Glutamatergic neuron (in vitro differentiated cells): ENCODE results near the gene FOXO1. TPM values are rescaled to one million over a fixed set of nuclear protein-coding genes. Genes with fewer than 3 reads are reported as not detected.

ENCODE experiments used
- DNase-seq: peaks from one replicate; pipeline ENCODE4 v3.0.0; 2022
- H3K27ac Mint-ChIP-seq: one replicate; pipeline ENCODE4 v1.8.0; 2020; ENCODE audit warnings: mild to moderate bottlenecking, mixed read lengths, inconsistent platforms; ENCODE audit not compliant: unreplicated experiment
- H3K27me3 Mint-ChIP-seq: one replicate; pipeline ENCODE4 v1.8.0; 2020; ENCODE audit warnings: mild to moderate bottlenecking, moderate library complexity, mixed read lengths, inconsistent platforms; ENCODE audit not compliant: unreplicated experiment
- H3K36me3 Mint-ChIP-seq: one replicate; pipeline ENCODE4 v1.8.0; 2020; ENCODE audit warnings: mild to moderate bottlenecking, mixed read lengths, inconsistent platforms; ENCODE audit not compliant: unreplicated experiment
- H3K4me1 Mint-ChIP-seq: one replicate; pipeline ENCODE4 v1.8.0; 2020; ENCODE audit warnings: mild to moderate bottlenecking, low read depth, mixed read lengths, inconsistent platforms; ENCODE audit not compliant: unreplicated experiment
- H3K4me3 Mint-ChIP-seq: one replicate; pipeline ENCODE4 v1.8.0; 2020; ENCODE audit warnings: mild to moderate bottlenecking, mixed read lengths, inconsistent platforms; ENCODE audit not compliant: unreplicated experiment
- H3K9me3 Mint-ChIP-seq: one replicate; pipeline ENCODE4 v1.8.0; 2020; ENCODE audit warnings: mild to moderate bottlenecking, moderate library complexity, mixed read lengths, inconsistent platforms; ENCODE audit not compliant: unreplicated experiment
- total RNA-seq: library from RNA; stranded (reverse); fragmentation: NEBNext Ultra II Directional; extraction: Animal tissue kit (Norgen Biotek cat#: 25700); gene quantifications from one replicate; pipeline ENCODE4 v1.2.1, GENCODE V29; 2021; ENCODE audit not compliant: unreplicated experiment
- TF ChIP-seq, protein P1 (sequence below): fragments of 200-600 bp; sonication (generic); IDR thresholded peaks from one replicate; pipeline ENCODE4 v1.5.0; 2021; ENCODE audit not compliant: partially characterized antibody, unreplicated experiment

The FOXO1 gene
- total RNA-seq, 1 donor from 2014 or later: 1.4 TPM

DNA sequence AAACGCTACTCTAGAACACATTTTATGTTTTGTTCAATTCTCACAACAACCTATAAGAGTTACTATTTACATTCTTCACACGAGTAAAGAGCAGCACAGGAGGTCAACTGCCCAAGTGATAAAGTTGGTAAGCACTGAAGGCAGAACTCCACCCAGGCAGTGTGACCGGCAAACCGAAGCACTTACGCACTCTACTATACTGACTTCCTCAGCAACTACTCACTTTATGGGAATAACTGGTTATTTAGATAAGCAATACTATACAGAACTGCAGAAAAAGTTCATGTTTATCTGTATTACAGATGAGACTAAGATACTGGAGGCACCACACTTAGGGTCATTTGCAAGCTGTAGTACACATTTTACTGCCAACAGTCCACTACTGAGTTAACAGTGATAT, 28.8 kb downstream of the FOXO1 start:
- Mint-ChIP-seq H3K27me3 (peaks cover 2% of the 10 kb centered on the region), H3K9me3 (peaks cover 2% of the 10 kb centered on the region), H3K4me3 (no peak overlapping the region), H3K36me3 (no peaks in the 10 kb centered on the region), H3K4me1 (no peaks in the 10 kb centered on the region), H3K27ac (no peak overlapping the region)
- no peak for DNase-seq
- TF ChIP-seq, protein P1, sequence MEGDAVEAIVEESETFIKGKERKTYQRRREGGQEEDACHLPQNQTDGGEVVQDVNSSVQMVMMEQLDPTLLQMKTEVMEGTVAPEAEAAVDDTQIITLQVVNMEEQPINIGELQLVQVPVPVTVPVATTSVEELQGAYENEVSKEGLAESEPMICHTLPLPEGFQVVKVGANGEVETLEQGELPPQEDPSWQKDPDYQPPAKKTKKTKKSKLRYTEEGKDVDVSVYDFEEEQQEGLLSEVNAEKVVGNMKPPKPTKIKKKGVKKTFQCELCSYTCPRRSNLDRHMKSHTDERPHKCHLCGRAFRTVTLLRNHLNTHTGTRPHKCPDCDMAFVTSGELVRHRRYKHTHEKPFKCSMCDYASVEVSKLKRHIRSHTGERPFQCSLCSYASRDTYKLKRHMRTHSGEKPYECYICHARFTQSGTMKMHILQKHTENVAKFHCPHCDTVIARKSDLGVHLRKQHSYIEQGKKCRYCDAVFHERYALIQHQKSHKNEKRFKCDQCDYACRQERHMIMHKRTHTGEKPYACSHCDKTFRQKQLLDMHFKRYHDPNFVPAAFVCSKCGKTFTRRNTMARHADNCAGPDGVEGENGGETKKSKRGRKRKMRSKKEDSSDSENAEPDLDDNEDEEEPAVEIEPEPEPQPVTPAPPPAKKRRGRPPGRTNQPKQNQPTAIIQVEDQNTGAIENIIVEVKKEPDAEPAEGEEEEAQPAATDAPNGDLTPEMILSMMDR: no peak

GRCh38 chr13:40635315-40635995, 31.0 kb downstream of the FOXO1 start:
- Mint-ChIP-seq H3K27me3 (peaks cover 2% of the 10 kb centered on the region), H3K4me3 (no peak overlapping the region), H3K36me3 (no peaks in the 10 kb centered on the region), H3K27ac (no peak overlapping the region), H3K9me3 (peaks cover 2% of the 10 kb centered on the region), H3K4me1 (no peaks in the 10 kb centered on the region)
- TF ChIP-seq, protein P1: no peak
- DNase-seq: no peak

GRCh38 chr13:40632915-40633314, 33.5 kb downstream of the FOXO1 start:
- Mint-ChIP-seq H3K9me3 (no peaks in the 10 kb centered on the region), H3K36me3 (no peaks in the 10 kb centered on the region), H3K27me3 (peaks cover 4% of the 10 kb centered on the region), H3K27ac (no peak overlapping the region), H3K4me1 (no peaks in the 10 kb centered on the region), H3K4me3 (no peak overlapping the region)
- DNase-seq: no peak
- TF ChIP-seq, protein P1: no peak

GRCh38 chr13:40631605-40632004, 34.8 kb downstream of the FOXO1 start:
- peaks cover 4% of the 10 kb centered on the region for H3K27me3 Mint-ChIP-seq
- H3K9me3 Mint-ChIP-seq: no peaks in the 10 kb centered on the region
- H3K27ac Mint-ChIP-seq: no peak overlapping the region
- no peaks in the 10 kb centered on the region for H3K4me1 Mint-ChIP-seq
- TF ChIP-seq, protein P1: no peak
- H3K4me3 Mint-ChIP-seq: no peak overlapping the region
- no peaks in the 10 kb centered on the region for H3K36me3 Mint-ChIP-seq
- no peak for DNase-seq

GRCh38 chr13:40629678-40630384, 36.6 kb downstream of the FOXO1 start:
- DNase-seq: no peak
- H3K27me3 Mint-ChIP-seq: peaks cover 3% of the 10 kb centered on the region
- no peak overlapping the region for H3K4me3 Mint-ChIP-seq
- no peaks in the 10 kb centered on the region for H3K36me3 Mint-ChIP-seq
- no peaks in the 10 kb centered on the region for H3K4me1 Mint-ChIP-seq
- H3K27ac Mint-ChIP-seq: no peak overlapping the region
- no peaks in the 10 kb centered on the region for H3K9me3 Mint-ChIP-seq
- TF ChIP-seq, protein P1: no peak
